Type B pancreatic cell (in vitro differentiated cells): ENCODE measurements around the gene KNDC1. TPM values are rescaled to one million over a fixed set of nuclear protein-coding genes. Genes with fewer than 3 reads are reported as not detected.

Experiments used
- DNase-seq: peaks from one replicate; pipeline ENCODE4 v3.0.0; 2021; ENCODE audit warnings: mixed read lengths; ENCODE audit not compliant: unreplicated experiment; ENCODE audit errors: extremely low spot score
- H3K27ac Mint-ChIP-seq: 2 replicates; pipeline ENCODE4 v1.8.0; 2021; ENCODE audit warnings: mild to moderate bottlenecking, mixed read lengths
- H3K27me3 Mint-ChIP-seq: 2 replicates; pipeline ENCODE4 v1.8.0; 2021; ENCODE audit warnings: mixed read lengths
- H3K36me3 Mint-ChIP-seq: 2 replicates; pipeline ENCODE4 v1.8.0; 2021; ENCODE audit warnings: mixed read lengths
- H3K4me1 Mint-ChIP-seq: one replicate; pipeline ENCODE4 v1.8.0; 2021; ENCODE audit warnings: mixed read lengths; ENCODE audit not compliant: unreplicated experiment
- H3K4me3 Mint-ChIP-seq: 2 replicates; pipeline ENCODE4 v1.8.0; 2021; ENCODE audit warnings: mild to moderate bottlenecking, mixed read lengths
- H3K9me3 Mint-ChIP-seq: 2 replicates; pipeline ENCODE4 v1.8.0; 2021; ENCODE audit warnings: mixed read lengths
- total RNA-seq: library from RNA; stranded (reverse); gene quantifications from 2 replicates; pipeline ENCODE4 v1.2.1, GENCODE V29; 2021; ENCODE audit warnings: low replicate concordance
- TF ChIP-seq, protein P1 (sequence below): fragments of 200-600 bp; sonication (generic); conservative IDR thresholded peaks from 2 replicates; pipeline ENCODE4 v1.5.0; 2021; ENCODE audit warnings: antibody characterized with exemption, mild to moderate bottlenecking

Gene KNDC1
- total RNA-seq, 1 donor from 2014 or later = 6.4 TPM

DNA sequence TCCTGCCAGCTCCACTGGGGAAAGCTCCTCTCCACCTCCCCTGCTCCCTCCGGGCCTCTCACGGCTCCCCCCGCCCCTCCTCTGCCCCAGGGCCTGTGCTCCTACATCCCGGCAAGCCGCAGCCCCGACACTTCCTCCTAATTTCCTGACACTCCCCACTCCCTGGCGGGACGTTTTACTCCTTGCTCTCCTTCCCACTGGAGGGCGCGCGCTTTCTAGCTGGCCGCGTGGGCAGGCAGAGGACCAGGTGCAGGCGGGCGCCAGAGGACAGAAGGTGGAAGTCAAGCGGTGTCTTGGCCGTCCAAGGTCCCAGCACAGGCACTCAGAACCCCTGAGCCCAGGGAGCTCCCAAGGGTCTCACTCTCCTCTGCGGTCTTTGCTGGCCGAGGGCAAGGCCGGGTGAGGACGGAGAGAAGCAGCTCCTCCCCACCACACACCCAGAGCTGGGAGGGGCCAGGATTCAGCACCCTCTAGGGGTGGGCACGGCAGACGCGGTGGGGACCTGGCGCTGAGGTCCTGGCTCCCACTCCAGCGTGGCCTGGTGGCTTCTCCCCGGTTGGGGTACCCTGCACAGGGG is 97.6 kb downstream of the KNDC1 start:
- no peak for DNase-seq
- peaks cover 5% of the 10 kb centered on the region for H3K4me1 Mint-ChIP-seq
- H3K36me3 Mint-ChIP-seq = no peaks in the 10 kb centered on the region
- no peak overlapping the region for H3K27ac Mint-ChIP-seq
- peak overlapping the region; percentile 74 for H3K4me3 Mint-ChIP-seq
- H3K9me3 Mint-ChIP-seq = no peaks in the 10 kb centered on the region
- peaks cover 5% of the 10 kb centered on the region for H3K27me3 Mint-ChIP-seq
- TF ChIP-seq, protein P1, sequence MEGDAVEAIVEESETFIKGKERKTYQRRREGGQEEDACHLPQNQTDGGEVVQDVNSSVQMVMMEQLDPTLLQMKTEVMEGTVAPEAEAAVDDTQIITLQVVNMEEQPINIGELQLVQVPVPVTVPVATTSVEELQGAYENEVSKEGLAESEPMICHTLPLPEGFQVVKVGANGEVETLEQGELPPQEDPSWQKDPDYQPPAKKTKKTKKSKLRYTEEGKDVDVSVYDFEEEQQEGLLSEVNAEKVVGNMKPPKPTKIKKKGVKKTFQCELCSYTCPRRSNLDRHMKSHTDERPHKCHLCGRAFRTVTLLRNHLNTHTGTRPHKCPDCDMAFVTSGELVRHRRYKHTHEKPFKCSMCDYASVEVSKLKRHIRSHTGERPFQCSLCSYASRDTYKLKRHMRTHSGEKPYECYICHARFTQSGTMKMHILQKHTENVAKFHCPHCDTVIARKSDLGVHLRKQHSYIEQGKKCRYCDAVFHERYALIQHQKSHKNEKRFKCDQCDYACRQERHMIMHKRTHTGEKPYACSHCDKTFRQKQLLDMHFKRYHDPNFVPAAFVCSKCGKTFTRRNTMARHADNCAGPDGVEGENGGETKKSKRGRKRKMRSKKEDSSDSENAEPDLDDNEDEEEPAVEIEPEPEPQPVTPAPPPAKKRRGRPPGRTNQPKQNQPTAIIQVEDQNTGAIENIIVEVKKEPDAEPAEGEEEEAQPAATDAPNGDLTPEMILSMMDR = peak; percentile 29

DNA sequence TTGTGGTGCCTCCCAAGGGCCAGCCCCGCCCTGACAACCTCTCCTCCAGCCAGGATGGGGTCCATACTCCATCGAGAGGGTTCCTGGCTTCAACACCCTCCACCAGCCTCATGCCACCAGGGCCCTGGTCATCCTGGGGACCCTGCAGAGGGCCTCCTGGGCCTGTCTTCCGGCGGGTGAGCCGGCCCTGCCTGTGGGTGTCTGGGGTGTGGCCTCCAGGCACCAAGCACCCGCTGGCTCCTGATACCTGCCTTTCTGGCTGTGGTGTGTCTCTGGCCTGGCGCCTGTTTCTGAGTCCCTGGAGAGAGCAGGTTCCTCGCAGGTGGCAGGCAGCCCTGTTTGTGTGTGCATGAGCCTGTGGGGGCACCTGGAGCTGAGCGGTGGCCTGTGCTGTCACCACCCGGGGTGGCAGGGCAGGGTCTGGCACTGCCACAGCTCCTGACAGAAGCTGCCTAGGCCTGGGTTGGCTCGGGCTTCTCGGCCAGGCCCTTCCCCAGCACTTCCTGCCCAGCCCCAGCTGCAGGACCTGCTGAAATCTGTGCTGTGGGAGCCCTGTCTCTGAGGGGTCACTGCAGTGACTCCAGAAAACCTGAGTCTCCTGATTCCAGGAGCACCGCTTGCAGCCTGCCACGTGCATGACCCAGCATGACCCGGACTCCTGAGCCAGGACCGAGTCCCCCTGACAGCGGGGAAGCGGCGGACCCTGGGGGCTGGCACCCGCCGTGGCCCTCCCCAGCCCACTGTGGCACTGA is 98.2 kb downstream of the KNDC1 start:
- H3K9me3 Mint-ChIP-seq = no peaks in the 10 kb centered on the region
- no peak for DNase-seq
- peaks cover 5% of the 10 kb centered on the region for H3K27me3 Mint-ChIP-seq
- H3K4me1 Mint-ChIP-seq = peaks cover 5% of the 10 kb centered on the region
- TF ChIP-seq, protein P1 = no peak
- H3K36me3 Mint-ChIP-seq = no peaks in the 10 kb centered on the region
- H3K27ac Mint-ChIP-seq = no peak overlapping the region
- no peak overlapping the region for H3K4me3 Mint-ChIP-seq

DNA sequence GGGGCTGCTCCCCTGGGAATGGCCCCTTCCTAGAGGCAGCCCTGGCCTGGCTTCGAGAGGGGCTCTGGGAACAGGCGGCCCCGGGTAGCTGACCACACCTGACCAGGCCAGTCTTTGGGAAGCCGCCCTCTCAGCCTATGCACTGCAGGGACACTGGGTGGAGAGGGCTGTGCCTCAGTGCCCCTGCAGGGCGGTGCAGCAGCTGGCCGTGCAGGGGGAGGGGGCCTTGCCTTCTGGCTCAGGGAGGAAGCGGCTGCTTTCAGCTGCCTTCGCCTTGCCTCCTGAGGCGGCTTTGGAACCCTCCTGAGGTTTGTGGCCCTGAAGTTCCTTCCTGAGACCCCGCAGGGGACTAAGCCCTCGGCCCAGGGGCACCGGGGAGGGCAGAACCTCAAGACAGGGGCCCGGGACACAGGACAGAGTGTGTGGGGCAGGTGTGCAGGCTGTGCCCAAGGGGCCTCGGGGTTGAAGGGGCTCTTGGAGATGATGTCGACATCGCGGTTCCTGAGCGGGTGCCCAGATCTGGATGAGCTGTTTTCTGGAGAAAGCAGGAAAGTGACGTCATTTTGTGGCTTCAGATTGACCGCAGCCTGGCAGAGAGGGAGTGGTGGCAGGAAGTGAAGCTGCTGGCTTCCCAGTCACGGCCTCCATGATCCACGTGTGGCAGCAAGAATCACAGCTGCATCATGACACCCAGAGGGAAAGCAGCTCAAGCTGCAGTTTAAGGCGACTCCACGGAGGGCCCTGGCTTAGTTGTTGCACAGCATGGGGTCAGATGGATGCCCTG is 99.0 kb downstream of the KNDC1 start:
- H3K36me3 Mint-ChIP-seq = no peaks in the 10 kb centered on the region
- TF ChIP-seq, protein P1 = no peak
- no peaks in the 10 kb centered on the region for H3K9me3 Mint-ChIP-seq
- H3K4me1 Mint-ChIP-seq = peaks cover 5% of the 10 kb centered on the region
- no peak overlapping the region for H3K27ac Mint-ChIP-seq
- peaks cover 5% of the 10 kb centered on the region for H3K27me3 Mint-ChIP-seq
- DNase-seq = no peak
- H3K4me3 Mint-ChIP-seq = peak overlapping the region; percentile 76

DNA sequence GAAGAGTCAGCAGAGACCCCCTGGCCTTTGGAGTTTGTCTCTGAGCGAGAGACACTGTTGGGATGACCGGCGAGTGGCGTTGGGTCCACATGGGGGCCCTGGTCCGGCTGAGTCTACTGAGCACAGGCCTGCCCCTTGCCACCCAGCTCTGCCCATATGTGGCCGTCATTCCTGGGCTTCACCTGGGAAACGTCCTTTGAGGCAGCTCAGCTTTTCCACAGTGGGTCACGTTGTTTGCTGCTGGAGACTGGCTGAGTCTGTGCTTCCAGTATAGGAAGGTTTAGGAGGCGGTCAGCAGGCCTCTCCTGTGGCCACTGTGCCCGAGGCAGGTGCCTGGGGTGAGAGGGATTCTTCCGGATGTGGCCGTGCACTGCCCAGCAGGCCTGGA is 99.6 kb downstream of the KNDC1 start:
- Mint-ChIP-seq H3K4me1 (peaks cover 5% of the 10 kb centered on the region), H3K4me3 (peak overlapping the region; percentile 76), H3K27ac (no peak overlapping the region), H3K9me3 (no peaks in the 10 kb centered on the region), H3K27me3 (peaks cover 4% of the 10 kb centered on the region), H3K36me3 (no peaks in the 10 kb centered on the region)
- TF ChIP-seq, protein P1 = no peak
- no peak for DNase-seq

DNA sequence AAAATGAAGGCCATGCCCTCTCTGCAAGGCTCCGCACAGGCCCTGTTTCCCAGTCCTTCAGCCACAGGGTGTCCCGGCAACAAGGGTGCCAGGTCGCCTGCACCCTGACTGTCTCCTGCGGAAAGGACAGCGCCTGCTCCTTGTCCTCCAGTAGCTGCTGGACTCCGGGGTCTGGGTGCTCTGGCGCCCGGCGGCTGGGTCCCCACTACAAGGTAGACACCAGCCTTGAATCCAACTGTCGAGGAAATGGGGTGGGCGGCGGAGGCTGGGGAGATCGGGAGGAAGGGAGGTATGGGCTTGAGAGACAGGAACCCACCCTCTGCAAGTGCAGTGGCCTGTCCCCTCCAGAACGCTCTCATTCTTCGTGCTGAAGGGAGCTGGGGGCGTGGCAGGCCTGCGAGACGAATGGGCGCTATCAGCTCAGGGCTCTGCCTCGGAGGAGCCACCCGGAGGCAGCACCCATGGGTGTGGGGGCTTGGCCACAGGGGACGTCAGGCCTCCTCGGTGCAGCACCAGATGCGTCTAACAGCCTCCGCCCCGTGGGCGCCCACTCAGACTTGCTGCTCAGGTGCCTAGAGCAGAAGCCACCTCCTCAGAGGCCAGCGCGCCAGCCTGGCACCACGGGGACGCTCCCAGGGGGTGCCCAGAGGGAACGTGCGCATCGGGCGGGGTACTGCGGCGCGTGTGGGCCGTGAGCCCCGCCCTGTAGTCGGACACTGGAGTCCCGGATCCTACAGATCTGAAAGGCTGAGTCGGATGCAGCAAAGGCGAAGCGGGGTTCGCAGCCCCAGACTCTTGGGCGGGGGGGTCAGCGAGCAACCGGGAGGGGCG is 101.1 kb downstream of the KNDC1 start:
- Mint-ChIP-seq H3K27me3 (peaks cover 3% of the 10 kb centered on the region), H3K27ac (no peak overlapping the region), H3K9me3 (no peaks in the 10 kb centered on the region), H3K4me1 (peaks cover 5% of the 10 kb centered on the region), H3K4me3 (peak overlapping the region; percentile 71), H3K36me3 (no peaks in the 10 kb centered on the region)
- TF ChIP-seq, protein P1 = no peak
- no peak for DNase-seq
